ENCODE results near the gene ZNF516. TPM values are rescaled to one million over a fixed set of nuclear protein-coding genes. Genes with fewer than 3 reads are reported as not detected.

The ZNF516 gene
- total RNA-seq, 1 donor from 2014 or later = 1.6 TPM

DNA sequence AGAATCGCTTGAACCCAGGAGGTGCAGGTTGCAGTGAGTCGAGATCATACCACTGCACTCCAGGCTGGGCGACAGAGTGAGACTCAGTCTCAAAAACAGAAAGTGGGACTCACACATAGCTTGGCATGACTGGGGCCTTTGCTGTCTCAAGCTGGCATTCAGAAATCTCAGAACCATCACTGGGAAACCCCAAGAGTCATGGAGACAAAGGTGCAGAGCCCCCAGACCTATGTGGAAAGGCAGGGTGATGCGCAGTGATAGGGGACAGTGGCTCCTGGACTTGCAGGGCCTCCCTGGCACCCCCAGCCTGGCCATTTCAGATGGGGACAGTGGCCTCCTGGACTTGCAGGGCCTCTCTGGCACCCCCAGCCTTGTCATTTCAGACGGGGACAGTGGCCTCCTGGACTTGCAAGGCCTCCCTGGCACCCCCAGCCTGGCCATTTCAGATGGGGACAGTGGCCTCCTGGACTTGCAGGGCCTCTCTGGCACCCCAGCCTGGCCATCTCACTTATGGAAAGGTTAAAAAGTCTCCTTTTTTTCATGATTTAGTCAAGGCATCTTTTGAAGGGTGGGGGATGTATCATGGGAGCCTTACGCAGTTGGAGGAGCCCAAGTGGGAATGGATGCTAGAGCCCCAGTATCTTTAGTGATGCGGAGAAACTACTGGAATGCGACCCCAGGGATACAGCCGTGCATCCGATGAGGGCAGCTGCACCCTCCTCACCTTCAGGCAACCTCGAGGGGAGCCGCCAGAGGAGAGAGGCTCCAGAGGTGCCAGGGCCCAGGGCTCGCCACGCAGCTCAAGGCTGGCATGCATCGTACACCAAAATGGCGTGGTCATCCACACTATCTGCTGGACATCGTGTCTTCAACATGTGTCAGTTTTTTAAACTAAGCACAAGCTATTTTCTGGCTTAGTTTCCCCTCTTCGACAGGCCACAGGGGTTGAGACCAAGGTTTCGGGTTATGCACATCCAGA, 30.5 kb downstream of the ZNF516 start:
- Mint-ChIP-seq H3K36me3 (ENCODE audit: low read depth) (no peaks in the 10 kb centered on the region), H3K27me3 (peaks cover 2% of the 10 kb centered on the region), H3K4me1 (peaks cover 8% of the 10 kb centered on the region), H3K27ac (no peak overlapping the region), H3K9me3 (no peaks in the 10 kb centered on the region), H3K4me3 (no peak overlapping the region)
- DNase-seq = no peak
- intact Hi-C loops (cut with micrococcal nuclease) = no loop called here

DNA sequence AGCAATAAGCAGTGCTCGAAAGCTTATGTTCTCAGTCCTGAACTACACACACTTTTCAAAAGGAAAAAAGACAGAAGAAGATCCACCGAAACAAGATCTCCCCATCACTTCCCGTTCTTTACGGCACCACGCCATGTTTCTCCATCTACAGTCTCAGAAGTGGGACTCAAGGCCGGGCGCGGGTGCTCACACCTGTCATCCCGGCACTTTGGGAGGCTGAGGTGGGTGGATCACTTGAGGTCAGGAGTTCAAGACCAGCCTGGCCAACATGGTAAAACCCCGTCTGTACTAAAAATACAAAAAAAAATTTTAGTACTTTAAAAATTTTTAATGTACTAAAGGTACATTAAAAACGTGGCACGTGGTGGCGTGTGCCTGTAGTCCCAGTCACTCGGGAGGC, 31.2 kb downstream of the ZNF516 start:
- Mint-ChIP-seq H3K36me3 (ENCODE audit: low read depth) (no peaks in the 10 kb centered on the region), H3K9me3 (no peaks in the 10 kb centered on the region), H3K27me3 (peaks cover 2% of the 10 kb centered on the region), H3K4me1 (peaks cover 8% of the 10 kb centered on the region), H3K27ac (no peak overlapping the region), H3K4me3 (no peak overlapping the region)
- intact Hi-C loops (cut with micrococcal nuclease) = no loop called here
- no peak for DNase-seq

DNA sequence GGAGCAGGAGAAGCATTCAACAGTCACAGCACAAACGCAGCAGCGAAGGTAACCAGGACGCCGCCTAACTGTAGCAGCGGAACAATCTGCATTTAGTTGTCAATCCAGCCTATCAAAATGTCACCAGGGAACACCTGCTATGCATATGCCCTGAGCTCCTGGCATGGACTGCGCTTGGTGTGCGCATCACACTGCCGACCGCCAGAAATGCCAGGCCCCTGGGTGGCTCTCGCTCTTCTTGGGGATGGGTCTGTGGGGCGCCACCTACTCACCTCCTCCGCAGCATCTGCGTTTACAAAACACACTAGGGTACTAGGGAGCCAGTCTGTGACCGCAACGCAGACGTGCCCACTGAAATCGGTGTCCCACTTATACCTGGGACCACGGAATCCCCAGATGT, 31.7 kb downstream of the ZNF516 start:
- no peak overlapping the region for H3K27ac Mint-ChIP-seq
- no peaks in the 10 kb centered on the region for H3K36me3 Mint-ChIP-seq (ENCODE audit: low read depth)
- no peak for DNase-seq
- no peak overlapping the region for H3K4me3 Mint-ChIP-seq
- intact Hi-C loops (cut with micrococcal nuclease) = no loop called here
- H3K27me3 Mint-ChIP-seq = peaks cover 2% of the 10 kb centered on the region
- H3K9me3 Mint-ChIP-seq = no peaks in the 10 kb centered on the region
- peaks cover 8% of the 10 kb centered on the region for H3K4me1 Mint-ChIP-seq

DNA sequence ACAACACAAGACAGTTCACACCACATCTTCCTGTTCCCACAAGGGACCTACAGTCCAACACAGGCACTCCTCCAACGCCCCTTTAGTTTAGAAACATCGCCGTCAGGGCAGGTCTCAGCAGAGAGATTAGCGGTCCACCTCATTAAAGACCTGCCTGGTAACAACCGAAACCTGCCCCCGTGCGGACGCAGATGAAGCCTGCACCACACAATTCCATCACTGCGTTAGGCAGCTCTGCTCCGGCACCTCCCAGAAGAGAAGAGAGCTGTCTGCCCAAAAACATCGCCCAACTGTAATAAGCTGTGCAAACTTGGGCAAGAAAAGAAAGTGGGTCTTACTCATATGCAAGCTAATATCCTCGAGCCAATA, 32.7 kb downstream of the ZNF516 start:
- Mint-ChIP-seq H3K27ac (no peak overlapping the region), H3K36me3 (ENCODE audit: low read depth) (no peaks in the 10 kb centered on the region), H3K27me3 (no peaks in the 10 kb centered on the region), H3K9me3 (no peaks in the 10 kb centered on the region), H3K4me1 (peaks cover under 1% of the 10 kb centered on the region), H3K4me3 (no peak overlapping the region)
- intact Hi-C loops (cut with micrococcal nuclease) = no loop called here
- DNase-seq = no peak

DNA sequence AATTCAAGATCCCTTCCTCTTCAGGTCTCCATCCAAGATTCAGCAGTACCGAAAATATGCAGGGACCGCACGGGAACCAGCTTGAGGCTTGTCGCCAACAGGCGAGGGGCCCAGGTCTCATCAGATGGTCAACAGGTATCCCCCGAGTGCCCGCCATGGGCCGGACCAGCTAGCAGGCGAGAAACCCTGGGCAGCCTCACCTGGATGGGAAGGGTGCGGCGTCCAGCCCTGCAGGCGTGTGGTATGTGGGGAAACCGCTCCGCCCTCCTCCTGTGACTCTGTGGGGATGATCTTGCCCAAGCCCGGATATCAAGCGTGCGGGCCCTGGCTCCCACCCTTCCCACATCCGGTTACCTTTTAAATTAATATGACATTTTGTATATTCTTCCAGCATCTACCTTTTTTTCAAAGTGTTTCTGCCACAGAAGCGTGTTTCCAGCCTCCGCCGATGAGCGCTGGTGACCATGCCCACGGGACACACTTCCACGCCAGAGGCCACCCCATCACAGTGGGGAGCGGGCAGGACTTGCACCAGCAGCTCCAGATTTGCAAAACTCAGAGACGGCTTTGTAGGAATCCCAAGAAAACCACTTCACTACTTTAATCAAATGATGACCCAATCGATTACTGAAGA, 33.2 kb downstream of the ZNF516 start:
- Mint-ChIP-seq H3K9me3 (no peaks in the 10 kb centered on the region), H3K4me3 (no peak overlapping the region), H3K27me3 (no peaks in the 10 kb centered on the region), H3K36me3 (ENCODE audit: low read depth) (no peaks in the 10 kb centered on the region), H3K4me1 (no peaks in the 10 kb centered on the region), H3K27ac (no peak overlapping the region)
- no peak for DNase-seq
- intact Hi-C loops (cut with micrococcal nuclease) = no loop called here

DNA sequence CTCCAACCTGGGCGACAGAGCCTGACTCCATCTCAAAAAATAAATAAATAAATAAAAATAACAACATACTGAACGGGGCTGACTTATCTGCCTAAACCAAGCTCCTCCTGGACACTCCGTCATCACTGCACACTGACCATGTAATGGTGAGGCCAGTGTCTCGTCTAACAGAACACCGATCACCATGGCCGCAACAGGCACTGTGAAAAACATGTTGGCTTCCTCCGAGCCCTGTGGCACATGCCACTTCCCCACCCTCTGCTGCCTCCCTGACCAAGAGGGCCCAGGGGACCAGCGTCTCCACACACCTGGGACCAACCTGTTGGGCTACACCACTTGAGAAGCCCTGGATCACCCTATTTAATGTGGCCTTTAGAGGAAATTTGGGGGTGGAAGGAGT, 33.9 kb downstream of the ZNF516 start:
- Mint-ChIP-seq H3K9me3 (no peaks in the 10 kb centered on the region), H3K4me3 (no peak overlapping the region), H3K4me1 (no peaks in the 10 kb centered on the region), H3K27me3 (no peaks in the 10 kb centered on the region), H3K36me3 (ENCODE audit: low read depth) (no peaks in the 10 kb centered on the region), H3K27ac (no peak overlapping the region)
- intact Hi-C loops (cut with micrococcal nuclease) = no loop called here
- no peak for DNase-seq

DNA sequence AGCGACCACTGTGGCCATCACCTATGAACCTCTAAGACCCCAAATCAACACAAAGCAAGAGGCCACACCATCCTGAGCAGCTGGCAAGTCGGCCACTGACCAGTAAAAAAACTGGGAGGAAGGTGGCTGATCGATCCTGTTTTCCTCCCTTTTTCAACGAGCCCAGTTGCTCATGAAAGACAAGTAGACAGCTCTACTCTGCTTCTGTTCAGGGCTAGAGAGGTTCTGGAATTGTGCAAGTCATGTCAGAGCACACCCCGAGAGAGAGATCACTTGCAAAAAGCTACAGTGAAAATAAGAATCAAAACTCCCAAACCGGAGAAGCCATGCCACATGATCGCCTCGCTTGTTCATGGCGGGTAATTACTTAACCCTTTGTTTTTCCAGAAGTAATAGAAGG, 34.6 kb downstream of the ZNF516 start:
- no peaks in the 10 kb centered on the region for H3K9me3 Mint-ChIP-seq
- no peaks in the 10 kb centered on the region for H3K36me3 Mint-ChIP-seq (ENCODE audit: low read depth)
- H3K27ac Mint-ChIP-seq = no peak overlapping the region
- no peaks in the 10 kb centered on the region for H3K27me3 Mint-ChIP-seq
- no peak for DNase-seq
- intact Hi-C loops (cut with micrococcal nuclease) = no loop called here
- H3K4me1 Mint-ChIP-seq = no peaks in the 10 kb centered on the region
- H3K4me3 Mint-ChIP-seq = no peak overlapping the region

DNA sequence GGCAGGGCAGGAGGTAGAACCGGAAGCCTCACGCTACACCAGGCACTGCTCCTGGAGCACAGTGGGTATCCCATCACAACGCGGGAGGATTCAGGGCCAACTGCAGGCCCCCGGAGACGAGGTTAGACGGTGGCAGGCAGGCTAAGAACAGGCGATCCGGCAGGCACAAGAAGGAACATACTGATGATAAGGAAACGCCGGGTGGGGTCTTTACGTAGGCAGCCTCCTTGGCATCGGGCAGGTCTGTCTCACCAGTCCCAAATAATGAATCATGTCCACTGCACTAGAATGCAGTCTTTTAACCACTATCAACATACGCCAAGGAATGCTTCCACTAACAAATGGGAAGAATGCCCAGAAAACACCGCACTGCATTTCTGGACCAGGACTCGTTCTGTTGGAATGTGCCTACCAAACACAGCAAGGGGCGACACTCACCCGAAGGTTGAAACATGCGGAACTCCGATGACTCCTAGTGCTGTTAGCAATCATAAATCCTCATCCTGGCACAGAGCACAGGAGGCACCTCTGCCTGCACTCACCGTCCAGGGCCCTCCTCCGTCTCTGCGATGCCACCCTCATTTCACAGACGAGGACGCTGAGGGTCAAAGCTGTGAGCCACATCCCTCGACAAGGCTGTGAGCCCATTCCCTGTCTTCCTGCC, 35.2 kb downstream of the ZNF516 start:
- intact Hi-C loops (cut with micrococcal nuclease) = no loop called here
- Mint-ChIP-seq H3K4me3 (no peak overlapping the region), H3K27ac (no peak overlapping the region), H3K27me3 (peaks cover 2% of the 10 kb centered on the region), H3K4me1 (no peaks in the 10 kb centered on the region), H3K9me3 (no peaks in the 10 kb centered on the region), H3K36me3 (ENCODE audit: low read depth) (no peaks in the 10 kb centered on the region)
- no peak for DNase-seq

DNA sequence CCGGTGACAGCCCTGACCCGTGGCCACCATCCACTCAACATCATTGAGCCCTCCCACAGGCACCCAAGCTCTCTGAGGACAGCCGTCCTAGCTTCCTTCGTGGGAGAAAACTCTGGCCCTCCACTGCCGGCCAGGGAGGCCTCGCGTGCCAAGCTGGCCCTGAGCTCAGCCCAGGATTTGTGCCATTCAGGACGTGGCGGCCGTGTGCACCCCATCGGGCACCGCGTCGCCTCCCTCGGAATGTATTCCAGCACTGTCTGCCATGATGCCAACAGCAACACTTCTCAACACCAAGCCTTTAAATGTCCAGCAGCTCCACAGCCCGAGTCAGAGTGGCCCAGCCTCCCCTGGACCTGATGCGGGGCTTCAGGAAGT, 35.7 kb downstream of the ZNF516 start:
- Mint-ChIP-seq H3K4me1 (no peaks in the 10 kb centered on the region), H3K36me3 (ENCODE audit: low read depth) (no peaks in the 10 kb centered on the region), H3K27me3 (peaks cover 4% of the 10 kb centered on the region), H3K9me3 (no peaks in the 10 kb centered on the region), H3K4me3 (no peak overlapping the region), H3K27ac (no peak overlapping the region)
- intact Hi-C loops (cut with micrococcal nuclease) = no loop called here
- DNase-seq = no peak

DNA sequence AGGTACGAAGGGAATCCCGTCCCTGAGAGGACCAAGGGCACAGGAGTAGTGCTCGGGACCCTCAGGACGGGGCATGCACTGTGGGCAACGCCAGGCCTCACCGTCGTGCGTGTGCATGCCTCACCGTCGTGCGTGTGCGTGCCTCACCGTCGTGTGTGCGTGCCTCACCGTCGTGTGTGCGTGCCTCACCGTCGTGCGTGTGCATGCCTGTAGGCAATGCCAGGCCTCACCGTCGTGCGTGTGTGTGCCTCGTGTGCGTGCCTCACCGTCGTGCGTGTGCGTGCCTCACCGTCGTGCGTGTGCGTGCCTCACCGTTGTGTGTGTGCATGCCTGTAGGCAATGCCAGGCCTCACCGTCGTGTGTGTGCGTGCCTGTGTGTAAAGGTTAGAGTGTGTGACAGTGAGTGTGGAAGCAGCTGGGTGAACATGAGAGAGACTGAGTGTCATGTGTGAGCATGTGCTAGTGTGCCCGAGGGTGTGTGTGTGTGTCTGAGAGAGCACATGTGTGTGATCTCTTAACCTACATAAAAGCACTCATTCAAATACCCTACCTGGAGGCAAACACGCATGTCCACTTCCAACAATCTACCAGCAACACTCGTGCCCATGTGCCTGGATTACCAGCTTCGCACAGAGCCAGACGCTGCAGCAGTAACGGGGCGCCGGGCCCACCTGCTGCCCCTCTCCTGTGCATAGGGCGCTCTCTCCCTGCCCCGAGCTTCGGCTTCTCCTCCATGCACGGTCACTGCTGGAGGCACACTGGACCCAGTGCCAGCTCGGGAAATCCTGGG, 36.3 kb downstream of the ZNF516 start:
- DNase-seq = no peak
- intact Hi-C loops (cut with micrococcal nuclease) = no loop called here
- H3K36me3 Mint-ChIP-seq (ENCODE audit: low read depth) = no peaks in the 10 kb centered on the region
- H3K4me1 Mint-ChIP-seq = no peaks in the 10 kb centered on the region
- H3K4me3 Mint-ChIP-seq = no peak overlapping the region
- H3K27ac Mint-ChIP-seq = no peak overlapping the region
- H3K27me3 Mint-ChIP-seq = peaks cover 8% of the 10 kb centered on the region
- no peaks in the 10 kb centered on the region for H3K9me3 Mint-ChIP-seq

DNA sequence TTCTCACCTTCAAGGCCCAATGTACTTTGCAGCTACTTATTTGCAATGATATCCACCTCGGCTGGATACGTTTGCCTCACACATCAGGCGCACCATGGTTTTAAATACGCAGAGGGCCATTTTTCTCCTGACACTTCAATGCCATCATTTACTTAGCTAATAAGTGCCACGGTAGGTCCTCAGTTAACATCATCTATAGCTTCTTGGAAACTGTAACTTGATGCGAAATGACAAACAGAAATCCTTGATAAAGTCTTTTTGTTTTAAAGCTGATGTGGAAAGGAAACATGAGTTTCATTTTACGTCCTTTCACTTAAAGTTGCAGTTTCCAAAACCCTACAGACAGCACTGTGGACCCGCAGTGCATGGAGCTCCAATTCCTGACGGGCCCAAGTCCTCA, 37.1 kb downstream of the ZNF516 start:
- intact Hi-C loops (cut with micrococcal nuclease) = no loop called here
- no peak for DNase-seq
- peaks cover 12% of the 10 kb centered on the region for H3K27me3 Mint-ChIP-seq

DNA sequence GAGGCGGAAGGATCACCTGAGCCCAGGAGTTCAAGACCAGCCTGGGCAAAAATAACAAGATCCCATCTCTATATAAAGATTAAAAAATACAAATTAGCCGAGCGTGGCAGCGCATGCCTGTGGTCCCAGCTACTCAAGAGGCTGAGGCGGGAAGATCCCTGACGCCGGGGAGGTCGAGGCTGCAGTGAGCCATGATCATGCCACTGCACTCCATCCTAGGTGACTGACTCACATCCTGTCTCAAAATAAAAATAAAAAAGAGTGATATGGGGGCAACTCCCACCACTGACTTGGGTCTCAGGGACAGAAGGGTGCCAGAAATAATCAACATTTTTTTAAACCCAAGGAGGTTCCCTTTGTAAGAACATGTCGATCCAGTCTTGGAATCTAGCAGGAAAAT, 37.6 kb downstream of the ZNF516 start:
- no peak overlapping the region for H3K27ac Mint-ChIP-seq
- intact Hi-C loops (cut with micrococcal nuclease) = no loop called here
- H3K36me3 Mint-ChIP-seq (ENCODE audit: low read depth) = no peaks in the 10 kb centered on the region
- H3K4me3 Mint-ChIP-seq = no peak overlapping the region
- no peaks in the 10 kb centered on the region for H3K9me3 Mint-ChIP-seq
- peaks cover 15% of the 10 kb centered on the region for H3K27me3 Mint-ChIP-seq
- DNase-seq = no peak
- no peaks in the 10 kb centered on the region for H3K4me1 Mint-ChIP-seq

More for the DNA sequence above, 37.1 kb downstream of the ZNF516 start:
- H3K4me1 Mint-ChIP-seq = no peaks in the 10 kb centered on the region
- H3K4me3 Mint-ChIP-seq = no peak overlapping the region
- no peaks in the 10 kb centered on the region for H3K9me3 Mint-ChIP-seq
- no peaks in the 10 kb centered on the region for H3K36me3 Mint-ChIP-seq (ENCODE audit: low read depth)
- H3K27ac Mint-ChIP-seq = no peak overlapping the region

DNA sequence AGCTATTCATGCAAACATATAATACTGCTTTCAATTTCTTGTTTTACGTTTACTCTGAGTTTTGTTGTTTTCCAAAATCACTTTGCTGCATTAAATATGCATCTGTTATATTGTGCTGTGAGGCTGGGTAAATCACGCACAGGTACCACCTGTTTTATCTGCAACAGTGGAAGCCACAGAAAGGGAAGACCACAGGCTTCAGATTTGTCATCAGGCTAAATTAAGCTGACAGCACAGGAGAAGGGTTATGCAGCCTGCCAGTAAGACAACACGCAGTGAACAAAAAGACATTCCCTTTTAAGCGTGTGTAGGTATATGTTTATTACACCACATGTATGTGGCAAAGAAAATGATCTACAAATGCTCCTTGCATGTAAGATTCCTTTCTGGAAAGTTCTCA, 38.2 kb downstream of the ZNF516 start:
- H3K4me3 Mint-ChIP-seq = no peak overlapping the region

More for the DNA sequence above, 38.2 kb downstream of the ZNF516 start:
- Mint-ChIP-seq H3K36me3 (ENCODE audit: low read depth) (no peaks in the 10 kb centered on the region), H3K27ac (no peak overlapping the region), H3K27me3 (peaks cover 20% of the 10 kb centered on the region), H3K9me3 (no peaks in the 10 kb centered on the region), H3K4me1 (no peaks in the 10 kb centered on the region)
- intact Hi-C loops (cut with micrococcal nuclease) = no loop called here
- no peak for DNase-seq

All from activated CD4-positive, alpha-beta T cell treated with anti-CD3 and anti-CD28 coated beads, Interleukin-2, amount 10 ng/mL, durations not matched to agents 24 days and 14 days (primary cell).